GM13976 (cell line): ENCODE measurements around the gene CD19.

Experiments used
- DNase-seq: peaks from one replicate; pipeline ENCODE4 v3.0.0; 2012; ENCODE audit warnings: low spot score
- in situ Hi-C: fragments of 300-500 bp; cut with MboI; formaldehyde crosslinking; loops from one replicate; pipeline ENCODE4 v1.12.0; 2022; ENCODE audit warnings: low sequenced_read_pairs, mixed read lengths, inconsistent platforms; ENCODE audit not compliant: unreplicated experiment
- TF ChIP-seq, protein P1 (sequence below): IDR thresholded peaks from 2 replicates; pipeline ENCODE4 v1.5.1; 2012; ENCODE audit warnings: borderline replicate concordance, mild to moderate bottlenecking; ENCODE audit not compliant: insufficient read depth; ENCODE audit errors: extremely low read depth, missing control alignments, control extremely low read depth

Gene CD19

DNA sequence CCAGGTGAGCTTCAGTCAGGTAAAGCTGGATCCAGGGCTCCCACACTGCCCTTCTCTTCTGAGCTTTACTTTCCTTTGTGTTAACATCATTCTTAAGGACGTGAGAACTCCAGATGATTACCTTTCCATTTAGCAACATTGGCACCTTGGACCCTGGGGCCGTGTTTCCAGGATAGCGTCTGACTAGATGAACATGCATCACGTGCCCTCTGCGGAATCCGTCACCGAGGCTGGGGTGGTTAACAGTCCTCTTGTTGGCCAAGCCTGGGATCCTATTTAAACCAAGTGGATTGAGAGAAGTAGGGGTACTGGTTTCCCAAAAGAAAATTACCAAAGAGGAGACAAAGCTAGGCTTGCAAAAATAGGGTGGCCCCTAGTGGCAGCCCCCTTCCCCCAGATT, 49.2 kb downstream of the CD19 start:
- in situ Hi-C loops = no loop called here
- TF ChIP-seq, protein P1, sequence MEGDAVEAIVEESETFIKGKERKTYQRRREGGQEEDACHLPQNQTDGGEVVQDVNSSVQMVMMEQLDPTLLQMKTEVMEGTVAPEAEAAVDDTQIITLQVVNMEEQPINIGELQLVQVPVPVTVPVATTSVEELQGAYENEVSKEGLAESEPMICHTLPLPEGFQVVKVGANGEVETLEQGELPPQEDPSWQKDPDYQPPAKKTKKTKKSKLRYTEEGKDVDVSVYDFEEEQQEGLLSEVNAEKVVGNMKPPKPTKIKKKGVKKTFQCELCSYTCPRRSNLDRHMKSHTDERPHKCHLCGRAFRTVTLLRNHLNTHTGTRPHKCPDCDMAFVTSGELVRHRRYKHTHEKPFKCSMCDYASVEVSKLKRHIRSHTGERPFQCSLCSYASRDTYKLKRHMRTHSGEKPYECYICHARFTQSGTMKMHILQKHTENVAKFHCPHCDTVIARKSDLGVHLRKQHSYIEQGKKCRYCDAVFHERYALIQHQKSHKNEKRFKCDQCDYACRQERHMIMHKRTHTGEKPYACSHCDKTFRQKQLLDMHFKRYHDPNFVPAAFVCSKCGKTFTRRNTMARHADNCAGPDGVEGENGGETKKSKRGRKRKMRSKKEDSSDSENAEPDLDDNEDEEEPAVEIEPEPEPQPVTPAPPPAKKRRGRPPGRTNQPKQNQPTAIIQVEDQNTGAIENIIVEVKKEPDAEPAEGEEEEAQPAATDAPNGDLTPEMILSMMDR = no peak
- no peak for DNase-seq

DNA sequence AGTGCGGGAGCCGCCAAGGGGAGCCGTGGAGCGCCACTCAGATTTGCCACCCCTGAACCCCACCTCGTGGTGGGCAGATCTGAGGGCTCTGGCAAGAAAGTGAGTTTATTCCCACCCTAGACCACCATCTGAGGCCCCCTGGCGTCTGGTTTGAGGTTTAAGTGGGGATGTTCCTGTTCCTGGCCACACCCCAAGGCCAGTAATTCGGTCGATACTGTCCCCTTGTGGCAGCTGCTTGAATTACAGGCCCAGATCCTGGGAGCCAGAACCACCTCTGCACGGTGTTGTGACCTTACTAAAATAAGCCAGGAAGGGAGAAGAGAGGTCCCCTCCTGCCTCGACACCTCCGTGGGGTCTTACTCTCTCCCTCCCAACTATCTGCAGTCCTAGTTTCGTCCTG, 49.7 kb downstream of the CD19 start:
- in situ Hi-C loops = no loop called here
- peak; percentile 62 for DNase-seq
- TF ChIP-seq, protein P1 = peak; percentile 23

DNA sequence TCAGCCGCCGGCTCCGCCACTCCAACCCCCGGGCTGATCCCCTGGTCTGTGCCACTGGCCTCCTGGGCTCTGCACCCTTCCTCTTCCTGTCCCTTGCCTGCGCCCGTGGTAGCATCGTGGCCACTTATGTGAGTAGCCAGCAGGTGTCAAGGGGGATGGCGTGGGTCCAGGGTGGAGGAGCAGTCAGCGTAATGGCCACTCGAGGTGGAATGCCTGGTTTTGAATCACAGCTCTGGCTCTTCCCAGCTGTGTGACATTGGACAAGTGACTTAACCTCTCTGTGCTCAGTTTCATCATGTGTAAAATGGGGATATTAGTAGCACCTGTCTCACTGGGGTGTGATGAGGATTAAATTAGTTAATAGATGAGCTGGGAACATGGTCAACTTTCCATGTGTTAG, 50.6 kb downstream of the CD19 start:
- TF ChIP-seq, protein P1 = no peak
- in situ Hi-C loops = no loop called here
- DNase-seq = no peak

DNA sequence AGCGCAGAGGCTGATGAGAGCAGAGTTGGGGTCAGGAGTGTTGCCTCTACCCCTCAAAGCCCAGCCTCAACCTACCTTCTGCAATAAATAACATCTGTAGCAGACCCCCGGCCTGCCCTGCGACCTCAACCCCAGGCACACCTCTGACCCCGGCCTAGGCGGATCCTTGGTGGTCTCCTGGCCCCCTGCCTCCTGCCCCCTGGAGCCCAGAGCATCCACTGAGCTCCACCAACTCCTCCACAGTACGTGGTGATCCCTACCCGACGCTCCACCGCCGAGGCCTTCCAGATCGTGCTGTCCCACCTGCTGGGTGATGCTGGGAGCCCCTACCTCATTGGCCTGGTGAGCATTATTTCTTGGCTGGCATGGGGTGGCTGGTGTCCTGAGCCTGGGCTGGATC, 51.2 kb downstream of the CD19 start:
- in situ Hi-C loops = no loop called here
- no peak for DNase-seq
- TF ChIP-seq, protein P1 = no peak

DNA sequence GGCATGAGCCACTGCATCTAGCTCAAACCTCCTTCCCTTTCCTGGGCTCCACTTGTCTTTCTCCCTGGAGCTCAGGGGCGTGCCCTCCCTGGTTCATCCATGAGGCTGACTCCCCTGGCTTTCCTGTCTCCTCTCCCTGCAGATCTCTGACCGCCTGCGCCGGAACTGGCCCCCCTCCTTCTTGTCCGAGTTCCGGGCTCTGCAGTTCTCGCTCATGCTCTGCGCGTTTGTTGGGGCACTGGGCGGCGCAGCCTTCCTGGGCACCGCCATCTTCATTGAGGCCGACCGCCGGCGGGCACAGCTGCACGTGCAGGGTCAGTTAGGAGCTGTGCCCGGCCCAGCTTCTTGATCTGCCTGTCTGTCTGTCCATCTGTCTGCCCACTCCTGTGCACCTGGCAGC, 51.9 kb downstream of the CD19 start:
- no peak for DNase-seq
- in situ Hi-C loops = no loop called here

DNA sequence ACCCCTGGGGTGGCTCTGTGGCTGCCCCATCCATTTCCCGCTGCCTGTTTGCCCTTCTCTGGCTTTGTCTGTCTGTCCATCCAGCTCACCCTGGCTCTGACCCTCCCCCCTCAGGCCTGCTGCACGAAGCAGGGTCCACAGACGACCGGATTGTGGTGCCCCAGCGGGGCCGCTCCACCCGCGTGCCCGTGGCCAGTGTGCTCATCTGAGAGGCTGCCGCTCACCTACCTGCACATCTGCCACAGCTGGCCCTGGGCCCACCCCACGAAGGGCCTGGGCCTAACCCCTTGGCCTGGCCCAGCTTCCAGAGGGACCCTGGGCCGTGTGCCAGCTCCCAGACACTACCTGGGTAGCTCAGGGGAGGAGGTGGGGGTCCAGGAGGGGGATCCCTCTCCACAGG, 52.3 kb downstream of the CD19 start:
- no peak for DNase-seq
- TF ChIP-seq, protein P1 = no peak
- in situ Hi-C loops = no loop called here

More for the DNA sequence above, 51.9 kb downstream of the CD19 start:
- TF ChIP-seq, protein P1 = no peak

DNA sequence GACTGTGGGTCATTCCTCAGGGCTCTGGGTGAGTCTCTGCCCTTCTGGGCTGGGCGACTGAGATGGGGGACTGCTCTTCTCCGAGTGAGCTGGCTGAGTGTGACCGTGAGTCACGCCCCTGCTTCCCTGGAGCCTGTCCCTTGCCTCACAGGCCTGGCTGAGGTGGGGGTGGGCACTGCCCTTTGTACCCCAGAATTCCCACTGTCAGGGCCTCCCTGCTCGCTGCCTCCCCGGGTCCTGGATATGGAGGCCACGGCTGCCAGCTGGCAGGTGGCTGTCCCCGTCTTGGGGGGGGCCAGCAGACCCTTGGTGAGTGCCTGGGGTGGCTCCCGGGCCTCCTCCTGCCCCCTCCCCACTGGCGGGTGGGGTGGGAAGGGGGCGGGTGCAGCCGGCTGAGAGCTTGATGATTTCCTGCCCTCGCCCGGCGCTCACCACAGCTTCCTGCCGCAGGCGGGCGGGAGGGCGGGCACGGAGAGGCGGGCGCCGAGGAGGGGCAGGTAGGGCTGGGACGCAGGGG, 52.9 kb downstream of the CD19 start, which contains the start of gene LAT:
Gene LAT, plus strand, starts transcription at position 434 of the 517 bp plus-strand sequence. CDS start 366 bp downstream, outside the sequence.
- DNase-seq = no peak
- TF ChIP-seq, protein P1 = no peak
- in situ Hi-C loops = no loop called here
